HCT116 (cell line): Measurements from ENCODE around the gene MRPL9.

ENCODE experiments used
- ATF3 ChIP-seq: IDR thresholded peaks from 2 replicates; pipeline ENCODE4 v1.6.1; 2012
- CEBPB ChIP-seq: IDR thresholded peaks from 2 replicates; pipeline ENCODE4 v1.6.1; 2012; ENCODE audit warnings: low read depth
- CTCF ChIP-seq, 3 experiments: fragments of 200-600 bp in 1 of 3; sonication (generic) in 1 of 3; IDR thresholded peaks in 2 of 3; conservative IDR thresholded peaks in 1 of 3; 2 replicates each; pipeline ENCODE4 v1.5.1; 2012 to 2017; ENCODE audit warnings: low read depth in 2 of 3, low read length in 2 of 3, antibody characterized with exemption in 1 of 3, borderline replicate concordance in 1 of 3, control low read depth in 1 of 3, mild to moderate bottlenecking in 1 of 3, mixed read lengths in 1 of 3, mixed run types in 1 of 3, moderate library complexity in 1 of 3; ENCODE audit not compliant: insufficient read depth in 1 of 3
- EGR1 ChIP-seq: IDR thresholded peaks from 2 replicates; pipeline ENCODE4 v1.6.1; 2012; ENCODE audit warnings: low read depth
- ELF1 ChIP-seq: IDR thresholded peaks from 2 replicates; pipeline ENCODE4 v1.6.1; 2012; ENCODE audit warnings: low read depth, borderline replicate concordance
- EZH2 ChIP-seq: fragments of 200-600 bp; sonication (generic); IDR thresholded peaks from 2 replicates; pipeline ENCODE4 v1.6.1; 2017; ENCODE audit warnings: antibody characterized with exemption, mixed run types
- JUND ChIP-seq: IDR thresholded peaks from 2 replicates; pipeline ENCODE4 v1.6.1; 2012
- MAX ChIP-seq: IDR thresholded peaks from 2 replicates; pipeline ENCODE4 v1.6.1; 2012
- POLR2A ChIP-seq: IDR thresholded peaks from 2 replicates; pipeline ENCODE4 v1.7.0; 2011; ENCODE audit warnings: borderline replicate concordance; ENCODE audit not compliant: insufficient read depth, insufficient read length; ENCODE audit errors: extremely low read depth
- RAD21 ChIP-seq: IDR thresholded peaks from 2 replicates; pipeline ENCODE4 v1.6.1; 2012; ENCODE audit warnings: low read depth, mild to moderate bottlenecking
- SIN3A ChIP-seq: IDR thresholded peaks from 2 replicates; pipeline ENCODE4 v1.6.1; 2012; ENCODE audit warnings: low read depth
- SP1 ChIP-seq: IDR thresholded peaks from 2 replicates; pipeline ENCODE4 v1.6.1; 2012; ENCODE audit warnings: low read depth
- TCF7L2 ChIP-seq: IDR thresholded peaks from 2 replicates; pipeline ENCODE4 v1.7.0; 2011; ENCODE audit warnings: borderline replicate concordance, inconsistent platforms; ENCODE audit not compliant: insufficient read depth, insufficient read length; ENCODE audit errors: extremely low read depth
- YY1 ChIP-seq: IDR thresholded peaks from 2 replicates; pipeline ENCODE4 v1.6.1; 2011; ENCODE audit warnings: low read length, low read depth, moderate library complexity, mild to moderate bottlenecking; ENCODE audit not compliant: insufficient replicate concordance; ENCODE audit errors: extremely low read depth

GRCh38 chr1:151728151-151729054, 34.9 kb downstream of the MRPL9 start:
- TF ChIP-seq CTCF (IDR thresholded peaks at IDR 0.05 in 2 of 3, conservative IDR thresholded peaks at IDR 0.05 in 1 of 3; ENCODE audit: borderline replicate concordance in 1 of 3, insufficient read depth in 1 of 3, low read depth in 2 of 3, low read length in 2 of 3) (no peak), POLR2A (no peak), RAD21 (no peak), YY1 (no peak), MAX (no peak), SIN3A (no peak), SP1 (no peak), EZH2 (no peak), JUND (no peak), CEBPB (no peak), ATF3 (no peak), EGR1 (no peak), ELF1 (no peak), TCF7L2 (no peak)
